ENCODE data around the gene BATF2.
"Not testable (repeated sequence)": the region's sequence is repeated elsewhere in the genome, so short reads cannot be mapped to it uniquely, and the experiment has no call there.

The BATF2 gene

DNA sequence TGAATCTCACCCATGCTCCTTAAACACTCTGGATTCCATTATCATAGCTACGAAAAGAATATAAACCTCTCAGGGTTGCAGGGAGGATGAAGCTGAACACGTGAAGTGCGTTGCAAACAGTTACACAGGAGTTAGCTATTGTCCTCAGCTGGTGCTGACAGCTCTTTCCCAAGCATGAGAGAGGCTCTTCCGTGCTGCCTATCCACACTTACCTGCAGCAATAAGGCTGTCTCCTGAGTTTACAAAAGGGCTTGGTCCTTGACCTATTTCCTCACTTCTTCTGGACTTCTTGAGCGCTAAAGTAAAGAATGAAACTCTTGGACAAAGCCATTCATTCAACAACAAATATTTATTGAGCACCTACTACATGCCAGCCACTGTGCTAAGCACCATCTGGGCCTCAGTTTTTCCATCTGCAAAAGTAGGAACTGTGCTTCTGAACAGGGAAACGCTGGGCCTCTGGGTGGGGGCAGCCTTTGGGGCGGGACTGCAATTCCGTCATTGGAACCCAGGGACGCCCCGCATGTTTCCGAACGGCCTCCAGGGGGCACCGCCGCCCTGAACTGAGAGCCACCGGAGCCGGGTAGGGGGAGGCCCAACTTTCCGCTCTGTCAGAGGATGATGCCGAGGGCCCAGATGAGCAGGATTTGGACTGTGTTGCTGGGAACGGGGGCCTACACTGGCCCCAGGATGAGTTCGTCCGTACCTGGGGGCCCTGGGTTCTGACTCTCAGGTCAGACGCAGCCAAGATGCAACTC, 16.5 kb upstream of the BATF2 start:
- DNase-seq = peak; percentile 67 to 82

DNA sequence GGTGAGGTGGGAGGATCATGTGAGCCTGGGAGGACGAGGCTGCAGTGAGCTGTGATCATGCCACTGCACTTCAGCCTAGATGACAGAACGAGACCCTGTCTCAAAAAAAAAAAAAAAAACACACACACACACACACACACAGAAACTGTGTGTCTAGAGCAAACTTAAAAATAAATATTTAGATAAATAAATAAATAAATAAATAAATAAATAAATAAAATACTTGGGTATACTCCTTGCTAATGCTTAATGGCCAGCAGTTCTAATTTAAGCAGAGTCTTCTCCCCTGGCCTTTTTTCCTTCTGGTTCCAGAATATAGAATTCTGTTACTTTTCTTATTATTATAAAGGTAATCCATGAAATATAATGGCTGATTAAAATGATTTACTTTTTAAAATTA, 12.1 kb upstream of the BATF2 start:
- no peak for DNase-seq

DNA sequence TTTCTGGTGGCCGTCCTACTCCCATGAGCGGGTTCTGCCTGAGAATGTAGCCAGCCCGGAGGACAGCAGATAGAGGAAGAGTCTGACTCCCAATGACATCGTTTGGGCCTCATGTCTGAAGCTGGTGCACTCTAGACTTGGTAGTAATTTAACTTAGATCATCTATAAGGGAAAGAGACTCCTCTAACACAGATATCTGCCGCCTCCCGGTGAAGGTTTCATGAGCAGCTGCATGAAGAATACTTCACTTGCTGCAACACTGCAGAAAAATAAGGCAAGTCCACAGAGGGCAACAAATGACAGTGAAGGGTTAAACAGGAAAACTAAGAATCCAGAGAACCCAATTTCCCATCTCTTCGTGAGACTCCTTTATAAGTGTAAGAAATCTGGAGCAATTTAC, 11.2 kb upstream of the BATF2 start:
- DNase-seq = no peak

DNA sequence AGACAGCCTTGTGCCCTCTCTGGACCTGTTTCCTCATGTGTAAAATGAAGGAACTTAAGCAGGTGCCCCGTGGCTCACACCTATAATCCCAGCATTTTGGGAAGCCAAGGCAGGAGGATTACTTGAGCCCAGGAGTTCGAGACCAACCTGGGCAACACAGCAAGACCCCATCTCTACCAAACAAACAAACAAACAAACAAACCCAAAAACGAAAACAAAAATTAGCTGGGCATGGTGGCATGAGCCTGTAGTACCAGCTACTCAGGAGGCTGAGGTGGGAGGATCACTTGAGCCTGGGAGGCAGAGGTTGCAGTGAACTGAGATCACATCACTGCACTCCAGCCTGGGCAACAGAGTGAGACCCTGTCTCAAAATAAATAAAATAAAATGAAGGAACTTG, 7.2 kb upstream of the BATF2 start:
- not testable (repeated sequence) for DNase-seq

DNA sequence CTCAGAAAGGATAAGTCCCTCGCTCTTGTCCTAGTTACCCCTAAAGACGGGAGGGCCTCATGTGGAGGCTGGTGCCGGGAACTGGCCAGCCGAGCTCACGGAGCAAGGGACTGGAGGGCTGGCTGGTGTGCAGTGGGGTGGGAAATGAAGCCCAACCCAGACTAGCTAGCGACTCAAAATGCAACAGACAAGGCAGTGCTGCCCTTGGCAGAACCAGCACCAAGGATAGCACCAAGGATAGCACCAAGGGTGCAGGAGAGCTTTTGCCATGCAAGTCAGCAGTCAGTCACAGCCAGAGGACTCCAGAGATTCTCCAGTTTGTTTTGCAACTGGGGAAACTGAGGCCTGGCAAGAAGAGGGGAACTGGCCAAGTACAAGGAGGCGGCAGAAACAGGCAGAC, 6.5 kb upstream of the BATF2 start:
- DNase-seq = no peak

DNA sequence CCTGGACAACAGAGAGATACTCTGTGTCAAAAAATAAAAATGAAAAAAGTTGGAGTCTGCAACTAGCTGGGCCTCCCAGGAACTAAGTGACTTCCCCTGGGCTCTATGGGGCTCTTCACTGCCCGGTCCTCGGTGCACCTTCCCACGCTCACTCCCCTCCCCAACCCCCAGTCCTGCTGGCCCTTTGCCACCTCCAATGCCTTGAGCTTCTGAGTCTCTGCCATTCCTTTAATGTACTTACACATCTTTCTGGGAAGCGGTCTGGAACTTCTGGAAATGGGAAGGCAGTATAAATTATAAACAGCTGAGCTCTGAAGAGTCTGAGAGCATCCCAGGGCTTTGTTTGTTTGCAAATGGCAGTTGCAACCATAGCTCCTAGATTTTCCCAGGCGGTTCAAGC, 5.9 kb upstream of the BATF2 start:
- DNase-seq = no peak

DNA sequence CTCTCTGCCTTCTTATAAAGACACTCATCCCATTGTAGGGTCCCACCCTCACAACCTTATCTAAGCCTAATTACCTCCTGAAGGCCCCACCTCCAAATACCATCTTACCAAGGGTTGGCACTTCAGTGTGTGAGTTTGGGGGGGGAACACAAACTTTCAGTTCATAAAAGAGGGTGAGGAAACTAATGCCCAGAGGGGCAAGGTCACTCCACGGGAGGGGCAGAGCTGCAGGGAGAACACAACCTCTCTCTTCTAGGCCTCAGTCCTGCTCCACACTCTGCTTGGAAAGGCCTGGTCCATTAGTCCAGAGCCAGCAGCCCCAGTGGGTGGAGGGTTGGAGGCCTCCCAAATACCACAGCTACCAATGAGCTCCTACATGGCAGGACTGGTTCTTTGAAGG, 2.7 kb upstream of the BATF2 start:
- DNase-seq = no peak

DNA sequence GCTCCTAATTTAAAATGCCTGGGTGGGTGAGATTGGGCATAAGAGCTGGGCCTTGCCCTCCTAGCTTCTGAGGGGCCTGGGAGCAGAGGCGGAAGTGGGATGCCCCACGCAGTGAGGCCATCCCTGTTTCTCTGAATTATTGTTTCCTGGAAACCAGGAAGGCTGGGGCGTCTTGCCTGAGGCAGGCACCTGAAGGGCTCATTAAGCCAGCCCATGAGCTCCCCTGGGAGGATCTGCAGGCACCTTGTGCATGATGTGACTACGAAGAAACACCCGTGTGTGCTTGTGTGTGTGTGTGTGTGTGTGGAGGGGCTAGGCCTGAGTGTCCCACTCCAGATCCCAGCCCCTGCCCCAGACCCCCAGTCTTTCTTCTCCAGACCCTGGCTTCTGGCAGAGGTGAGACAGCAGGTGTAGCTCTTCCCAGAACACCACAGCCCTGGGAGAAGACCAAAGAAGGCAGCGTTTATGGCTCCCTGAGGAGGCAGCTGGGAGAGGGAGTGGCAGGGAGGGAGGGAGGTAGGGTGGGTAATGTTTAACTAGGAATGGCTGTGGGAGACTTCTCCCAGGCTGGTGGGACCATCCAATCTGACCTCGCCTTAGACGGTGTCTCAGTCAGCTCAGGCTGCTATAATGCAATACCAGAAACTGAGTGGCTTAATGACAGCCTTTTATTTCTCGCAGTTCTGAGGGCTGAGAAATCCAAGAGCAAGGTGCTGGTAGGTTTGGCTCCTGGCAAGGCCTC, 2.1 kb upstream of the BATF2 start:
- DNase-seq = peak; percentile 28 to 57

DNA sequence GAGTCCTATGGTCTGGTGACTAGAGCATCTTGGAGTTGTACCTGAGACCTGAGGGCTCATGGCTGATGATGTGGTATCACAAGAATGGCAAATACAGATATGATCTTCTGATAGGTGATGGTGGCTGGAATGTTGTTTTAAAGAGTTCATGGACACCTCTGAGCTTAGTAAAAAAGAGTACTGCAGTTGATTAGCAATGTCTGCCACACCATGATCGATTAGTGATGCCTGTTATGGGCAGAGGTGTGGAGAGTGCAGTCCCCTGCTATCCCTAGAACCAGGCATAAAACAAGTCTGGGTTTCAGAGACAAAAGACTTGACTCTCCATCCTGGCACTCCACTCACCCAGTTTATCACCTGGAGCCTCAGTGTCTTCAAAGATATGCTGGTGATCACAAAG, 1.4 kb upstream of the BATF2 start:
- peak in 1 of 2 experiments; percentile 39 for DNase-seq

DNA sequence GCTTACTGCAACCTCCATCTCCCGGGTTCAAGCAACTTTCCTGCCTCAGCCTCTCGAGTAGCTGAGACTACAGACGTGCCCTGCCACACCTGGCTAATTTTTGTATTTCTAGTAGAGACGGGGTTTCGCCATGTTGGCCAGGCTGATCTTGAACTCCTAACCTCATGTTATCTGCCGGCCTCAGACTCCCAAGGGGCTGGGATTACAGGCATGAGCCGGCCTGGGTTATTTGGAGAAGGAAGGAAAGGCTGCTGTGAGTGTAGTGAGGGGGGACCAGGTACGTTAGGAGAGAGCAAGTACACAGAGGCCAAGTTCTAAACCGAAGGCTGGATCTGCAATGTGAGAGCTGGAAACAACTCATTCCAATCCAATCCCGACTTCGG, 453 bp downstream of the BATF2 start:
- DNase-seq = no peak

DNA sequence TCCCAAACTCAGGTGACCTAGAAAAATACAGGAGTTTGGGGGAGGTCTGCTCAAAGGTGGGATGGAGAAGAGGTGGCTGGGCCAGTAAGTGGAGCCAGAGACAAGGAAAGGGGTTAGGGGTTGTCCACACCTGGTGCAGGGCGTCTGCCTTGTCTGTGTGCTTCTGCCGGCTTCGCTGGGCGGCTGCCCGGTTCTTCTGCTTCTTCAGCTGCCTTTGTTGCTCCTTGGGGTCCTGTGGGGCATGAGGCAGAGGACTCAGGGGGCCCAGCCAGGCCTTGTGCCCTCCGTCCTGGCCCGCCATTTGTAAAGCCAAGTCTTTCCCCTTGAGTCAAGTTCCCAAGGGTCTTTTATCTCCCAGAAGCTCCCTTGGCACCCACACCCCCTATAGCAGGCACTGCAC, 2.5 kb downstream of the BATF2 start:
- no peak for DNase-seq

DNA sequence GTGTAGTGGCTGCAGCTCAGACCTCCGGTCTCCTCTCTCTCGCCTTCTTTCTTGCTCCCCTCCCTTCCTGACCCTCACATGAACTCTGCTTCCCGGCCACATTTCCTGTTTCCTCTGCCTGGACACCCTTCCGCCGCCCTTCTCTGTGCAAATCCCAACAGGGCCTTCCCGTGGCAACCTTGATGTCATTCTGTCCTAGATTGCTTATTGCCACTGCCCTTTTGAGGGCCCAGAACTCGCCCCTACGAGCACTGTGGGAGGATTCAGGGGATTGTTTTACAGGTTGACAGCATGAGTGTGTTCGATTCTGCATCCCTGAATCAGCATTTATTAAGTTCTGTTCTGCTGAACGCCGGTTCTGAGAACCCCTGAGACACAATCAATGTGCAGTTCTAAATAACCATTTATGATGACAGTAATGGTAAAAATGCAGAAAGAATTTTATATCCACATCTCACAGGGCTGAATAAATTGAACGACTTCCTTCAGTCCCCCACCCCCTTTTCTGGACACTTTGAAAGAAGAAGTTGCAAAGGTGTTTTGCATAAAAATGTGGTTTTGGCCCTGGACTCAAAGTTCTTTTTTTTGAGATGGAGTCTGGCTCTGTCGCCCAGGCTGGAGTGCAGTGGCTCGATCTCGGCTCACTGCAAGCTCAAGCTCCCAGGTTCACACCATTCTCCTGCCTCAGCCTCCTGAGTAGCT, 6.4 kb downstream of the BATF2 start:
- DNase-seq = no peak

DNA sequence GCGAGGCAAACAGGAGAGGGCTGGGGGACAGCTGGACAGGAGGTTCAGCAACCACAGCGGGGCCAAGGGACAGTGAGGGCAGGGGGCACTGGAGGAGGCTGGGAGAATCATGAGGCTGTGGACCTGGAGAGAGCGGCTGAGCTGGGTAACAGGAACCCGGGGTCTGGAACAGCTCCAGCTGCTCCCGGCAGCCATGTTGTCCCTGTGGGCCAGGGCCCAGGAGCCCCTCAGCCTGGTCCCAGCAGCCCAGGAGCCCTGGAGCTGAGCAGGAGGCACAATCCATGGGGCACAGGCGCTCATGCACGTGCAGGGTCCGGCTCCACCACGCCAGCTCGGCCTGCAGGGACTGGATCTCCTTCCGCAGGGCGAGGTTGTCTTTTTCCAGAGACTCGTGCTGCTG, 7.4 kb downstream of the BATF2 start:
- no peak for DNase-seq

DNA sequence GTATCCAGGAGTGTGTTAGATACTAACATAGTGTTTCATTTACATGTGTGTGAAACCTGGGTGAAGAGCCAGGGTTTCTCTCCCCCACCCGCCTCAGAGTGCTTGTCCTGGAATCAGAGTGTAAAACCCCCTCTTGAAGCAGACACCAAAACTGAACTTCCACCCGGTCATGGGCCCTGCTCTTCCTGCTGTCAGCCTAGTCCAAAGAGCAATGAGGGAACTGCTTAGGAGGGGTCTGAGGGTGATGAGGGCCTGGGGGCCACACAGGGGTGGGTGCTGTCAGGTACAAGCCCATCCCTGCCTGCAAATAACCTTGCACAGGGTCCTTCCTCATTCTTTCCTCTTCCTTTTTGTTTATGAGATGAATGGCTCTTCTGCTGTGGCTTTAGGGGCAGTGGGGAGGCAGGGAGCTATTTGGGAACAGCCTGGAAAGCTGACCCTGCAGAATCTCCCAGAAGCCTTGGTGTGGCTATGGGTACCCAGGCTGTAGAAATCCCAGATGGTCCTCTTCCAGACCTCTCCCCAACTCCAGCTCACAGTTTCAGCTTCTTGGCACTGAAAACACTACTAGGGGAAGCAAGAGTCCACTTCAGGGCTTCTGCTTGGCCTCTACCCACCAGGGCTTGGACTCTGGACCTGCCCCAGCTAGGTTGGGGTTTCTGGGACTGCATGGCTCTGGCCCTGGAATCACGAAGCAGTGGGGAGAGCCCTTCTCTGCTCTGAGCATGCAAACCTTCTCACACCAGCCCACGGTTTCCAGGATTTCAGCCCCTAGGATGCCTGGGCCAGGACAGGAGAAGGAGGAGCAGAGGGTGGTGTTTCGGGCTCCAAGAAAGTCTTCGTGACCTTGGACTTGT, 8.5 kb downstream of the BATF2 start:
- DNase-seq = no peak

DNA sequence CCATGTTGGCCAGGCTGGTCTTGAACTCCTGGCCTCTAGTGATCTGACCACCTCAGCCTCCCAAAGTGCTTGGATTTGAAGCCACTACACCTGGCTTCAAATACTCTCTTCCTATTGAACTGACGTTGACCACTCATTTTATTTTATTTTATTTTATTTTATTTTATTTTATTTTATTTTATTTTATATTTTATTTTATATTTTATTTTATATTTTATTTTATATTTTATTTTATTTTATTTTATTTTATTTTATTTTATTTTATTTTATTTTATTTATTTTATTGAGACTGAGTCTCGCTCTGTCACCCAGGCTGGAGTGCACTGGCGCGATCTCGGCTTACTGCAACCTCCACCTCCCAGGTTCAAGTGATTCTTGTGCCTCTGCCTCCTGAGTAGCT, 13.4 kb downstream of the BATF2 start:
- DNase-seq = not testable (repeated sequence)

DNA sequence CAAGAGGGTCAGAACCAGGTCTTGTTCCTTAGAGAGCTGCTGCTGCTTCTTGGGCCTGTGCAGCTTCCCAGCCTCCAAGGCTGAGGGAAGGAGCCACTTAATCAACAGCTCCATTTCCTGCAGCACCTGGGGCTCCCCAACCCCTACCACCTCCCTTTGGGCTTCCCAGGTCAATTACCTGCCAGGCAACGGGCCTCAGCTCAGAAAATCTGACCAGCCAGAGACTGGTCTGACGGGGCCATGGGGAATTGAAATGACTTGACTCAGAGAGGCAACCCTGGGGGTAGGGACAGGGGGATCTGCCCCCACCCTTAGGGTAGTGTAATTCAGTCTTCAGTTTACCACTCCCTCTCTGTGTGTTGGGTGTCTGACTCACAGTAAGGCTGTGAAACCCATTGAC, 20.1 kb downstream of the BATF2 start:
- DNase-seq = no peak

DNA sequence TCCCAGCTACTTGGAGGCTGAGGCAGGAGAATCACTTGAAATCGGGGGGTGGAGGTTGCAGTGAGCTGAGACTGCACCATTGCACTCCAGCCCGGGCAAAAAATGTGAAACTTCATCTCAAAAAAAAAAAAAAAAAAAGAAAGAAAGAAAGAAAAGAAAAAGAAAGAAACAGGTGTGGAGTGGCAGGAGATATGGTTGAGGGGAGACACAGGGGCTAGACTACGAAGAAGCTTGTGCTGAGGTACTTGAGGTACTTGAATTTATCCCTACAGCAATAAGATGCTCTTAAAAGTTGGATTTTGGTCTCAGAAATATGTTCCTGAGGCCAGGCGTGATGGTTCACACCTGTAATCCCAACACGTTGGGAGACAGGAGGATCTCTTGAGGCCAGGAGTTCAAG, 22.6 kb downstream of the BATF2 start:
- no peak for DNase-seq

DNA sequence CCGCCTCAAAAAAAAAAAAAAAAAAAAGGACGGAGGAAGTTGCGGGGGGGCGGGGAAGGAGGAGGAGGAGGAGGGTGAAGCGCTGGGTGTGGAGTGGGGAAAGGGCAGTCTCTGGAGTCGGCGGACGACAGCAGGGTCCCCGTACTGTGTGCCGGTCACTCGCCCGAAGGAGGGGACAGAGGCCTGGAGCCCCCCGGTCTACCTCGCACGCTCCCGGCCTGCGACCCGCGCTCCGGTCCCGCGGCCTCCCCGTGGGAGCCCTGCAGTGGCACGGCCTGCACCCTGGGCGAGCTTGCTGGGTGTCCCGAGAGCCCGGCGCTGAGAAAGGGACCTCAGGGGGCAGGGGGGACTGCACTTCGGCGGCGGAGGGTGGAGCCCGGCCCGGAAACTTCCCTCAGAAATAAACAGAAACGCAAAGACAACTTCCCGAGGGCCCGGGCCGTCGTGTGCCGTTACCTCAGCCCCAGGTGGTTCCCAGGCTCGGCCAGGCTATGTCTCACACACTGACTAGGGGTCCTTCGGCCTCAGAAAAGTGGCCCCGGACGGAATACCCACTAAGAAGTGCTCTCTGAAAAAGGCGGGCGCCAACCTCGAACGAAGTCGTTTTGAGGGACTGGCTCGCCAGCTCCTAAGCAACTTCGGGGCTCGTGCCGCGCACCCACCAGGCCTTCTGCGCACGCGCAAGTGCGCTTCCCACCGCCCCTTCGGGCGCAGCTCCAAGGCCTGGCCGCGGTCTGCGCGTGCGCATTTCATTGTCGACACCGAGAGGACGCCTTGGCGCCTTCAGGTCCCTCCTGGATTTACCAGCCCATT, 25.1 kb downstream of the BATF2 start, which contains the start of gene MAJIN:
MAJIN (minus strand) TSS at position 688 of the 813 bp plus-strand sequence. CDS start 12,703 bp downstream, outside the sequence.
- DNase-seq = no peak

DNA sequence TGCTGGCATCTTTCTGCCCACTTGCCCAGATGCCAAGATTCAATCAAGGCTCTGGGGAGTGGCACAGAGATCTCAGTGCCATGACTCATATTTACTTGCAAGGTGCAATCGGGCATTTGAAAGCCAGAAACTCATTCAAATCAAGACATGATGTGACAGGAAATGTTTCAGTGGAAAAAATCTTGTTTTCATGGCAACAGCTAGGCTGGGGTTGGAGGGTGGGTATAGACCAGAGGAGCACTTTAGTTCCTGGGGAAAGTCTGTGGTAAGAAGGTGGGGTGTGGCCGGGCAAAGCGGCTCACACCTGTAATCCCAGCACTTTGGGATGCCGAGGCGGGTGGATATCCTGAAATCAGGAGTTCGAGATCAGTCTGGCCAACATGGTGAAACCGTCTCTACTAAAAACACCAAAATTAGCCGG, 26.0 kb downstream of the BATF2 start:
- DNase-seq = no peak

DNA sequence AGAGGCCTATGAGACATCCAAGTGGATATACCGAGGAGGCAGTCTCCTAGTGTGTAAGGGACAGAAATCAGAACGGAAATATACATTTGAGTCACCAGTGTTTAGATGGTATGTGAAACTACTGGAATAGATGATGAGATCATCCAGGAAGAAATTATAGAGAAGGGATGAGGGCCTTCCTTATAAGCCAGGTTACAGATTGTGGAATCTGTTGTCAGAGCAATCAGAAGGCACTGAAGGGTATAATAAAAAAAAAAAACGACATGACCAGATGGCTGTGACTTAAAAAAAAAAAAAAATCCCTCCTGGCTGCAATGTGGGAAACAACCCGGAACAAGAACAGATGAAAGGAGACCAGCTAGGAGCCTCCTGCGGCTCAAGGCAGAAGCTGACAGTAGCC, 27.6 kb downstream of the BATF2 start:
- no peak for DNase-seq

DNA sequence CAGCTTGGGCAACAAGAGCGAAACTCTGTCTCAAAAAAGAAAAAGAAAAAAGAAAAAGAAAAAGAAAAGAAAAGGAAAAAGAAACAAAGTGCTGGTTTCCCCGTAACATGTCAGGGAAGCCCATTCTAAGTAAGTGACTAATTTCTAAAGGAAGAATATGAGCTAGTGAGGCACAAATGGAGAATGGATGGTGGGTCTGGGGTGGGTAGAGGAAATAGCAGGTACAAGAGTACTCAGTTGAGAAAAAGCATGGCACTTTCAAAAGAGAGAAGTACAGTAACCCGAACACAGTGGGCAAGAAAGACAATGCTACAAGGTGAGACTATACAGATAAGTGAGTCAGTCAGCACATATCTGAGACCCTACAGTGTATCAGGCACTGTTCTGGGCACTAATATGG, 29.4 kb downstream of the BATF2 start:
- DNase-seq = no peak

DNA sequence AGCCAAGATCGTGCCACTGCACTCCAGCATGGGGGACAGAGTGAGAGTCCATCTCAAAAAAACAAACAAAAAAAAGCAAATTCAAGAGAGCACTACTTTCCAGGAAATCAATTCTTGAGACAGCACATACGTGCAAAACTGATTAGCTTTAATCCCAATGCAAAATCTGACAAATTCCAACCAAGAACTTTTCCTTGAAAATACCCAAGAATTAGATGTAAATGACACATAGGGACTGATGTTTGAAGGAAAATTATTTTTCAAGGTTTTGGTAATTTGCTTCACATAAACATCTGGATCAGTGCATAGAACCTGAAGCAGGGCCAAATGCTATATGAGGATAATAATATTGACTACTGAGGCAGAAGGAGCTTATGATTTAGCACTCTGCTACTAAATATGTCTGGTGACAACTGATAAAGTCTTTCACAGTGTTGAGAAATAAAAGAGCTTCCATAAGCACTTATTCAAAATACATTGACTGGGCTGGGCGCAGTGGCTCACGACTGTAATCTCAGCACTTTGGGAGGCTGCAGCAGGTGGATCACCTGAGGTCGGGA, 33.6 kb downstream of the BATF2 start:
- DNase-seq = no peak

Data from NCI-H187 (cell line).